Measurements from ENCODE around the gene SNX5. TPM values are rescaled to one million over a fixed set of nuclear protein-coding genes. Genes with fewer than 3 reads are reported as not detected.

The SNX5 gene
- total and polyA plus RNA-seq, 2 of the 13 experiments (the other 11 are each of a cell fraction or from before 2014, with no cell fraction given) = 664 to 1,040 TPM

- TF ChIP-seq, protein P1, sequence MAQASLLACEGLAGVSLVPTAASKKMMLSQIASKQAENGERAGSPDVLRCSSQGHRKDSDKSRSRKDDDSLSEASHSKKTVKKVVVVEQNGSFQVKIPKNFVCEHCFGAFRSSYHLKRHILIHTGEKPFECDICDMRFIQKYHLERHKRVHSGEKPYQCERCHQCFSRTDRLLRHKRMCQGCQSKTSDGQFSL (CRISPR knock-in tag; IDR thresholded peaks at IDR 0.05) = no peak
- peak; percentile 88 for TF ChIP-seq ZBTB26 (CRISPR knock-in tag; IDR thresholded peaks at IDR 0.05; ENCODE audit: borderline replicate concordance)
- TF ChIP-seq POLR2G (IDR thresholded peaks at IDR 0.05; ENCODE audit: low read depth, low read length) = peak; percentile 27; the same call in 1 of the 2 replicates
- no peak for TF ChIP-seq NFE2L1 (CRISPR knock-in tag; IDR thresholded peaks at IDR 0.05; ENCODE audit: borderline replicate concordance)
- TF ChIP-seq HMG20A (CRISPR knock-in tag; IDR thresholded peaks at IDR 0.05; ENCODE audit: borderline replicate concordance) = peak; percentile 98
- peak; percentile 69; the same call in 1 of the 2 replicates for TF ChIP-seq ELF1 (CRISPR knock-in tag; IDR thresholded peaks at IDR 0.05)
- no peak for TF ChIP-seq SUZ12 (IDR thresholded peaks at IDR 0.05; ENCODE audit: low read depth, low read length)
- peak; percentile 85 for TF ChIP-seq KAT8 (CRISPR knock-in tag; IDR thresholded peaks at IDR 0.05)
- no peak for TF ChIP-seq DDIT3 (CRISPR knock-in tag; IDR thresholded peaks at IDR 0.05)
- TF ChIP-seq PHF8 (CRISPR knock-in tag; IDR thresholded peaks at IDR 0.05) = no peak
- TF ChIP-seq HDAC6 (IDR thresholded peaks at IDR 0.05; ENCODE audit: low read depth, low read length) = no peak
- TF ChIP-seq BCL6 (CRISPR knock-in tag; IDR thresholded peaks at IDR 0.05) = peak; percentile 99
- peak; percentile 97 for TF ChIP-seq ESRRA (CRISPR knock-in tag; IDR thresholded peaks at IDR 0.05; ENCODE audit: low read depth)
- TF ChIP-seq, protein P2, sequence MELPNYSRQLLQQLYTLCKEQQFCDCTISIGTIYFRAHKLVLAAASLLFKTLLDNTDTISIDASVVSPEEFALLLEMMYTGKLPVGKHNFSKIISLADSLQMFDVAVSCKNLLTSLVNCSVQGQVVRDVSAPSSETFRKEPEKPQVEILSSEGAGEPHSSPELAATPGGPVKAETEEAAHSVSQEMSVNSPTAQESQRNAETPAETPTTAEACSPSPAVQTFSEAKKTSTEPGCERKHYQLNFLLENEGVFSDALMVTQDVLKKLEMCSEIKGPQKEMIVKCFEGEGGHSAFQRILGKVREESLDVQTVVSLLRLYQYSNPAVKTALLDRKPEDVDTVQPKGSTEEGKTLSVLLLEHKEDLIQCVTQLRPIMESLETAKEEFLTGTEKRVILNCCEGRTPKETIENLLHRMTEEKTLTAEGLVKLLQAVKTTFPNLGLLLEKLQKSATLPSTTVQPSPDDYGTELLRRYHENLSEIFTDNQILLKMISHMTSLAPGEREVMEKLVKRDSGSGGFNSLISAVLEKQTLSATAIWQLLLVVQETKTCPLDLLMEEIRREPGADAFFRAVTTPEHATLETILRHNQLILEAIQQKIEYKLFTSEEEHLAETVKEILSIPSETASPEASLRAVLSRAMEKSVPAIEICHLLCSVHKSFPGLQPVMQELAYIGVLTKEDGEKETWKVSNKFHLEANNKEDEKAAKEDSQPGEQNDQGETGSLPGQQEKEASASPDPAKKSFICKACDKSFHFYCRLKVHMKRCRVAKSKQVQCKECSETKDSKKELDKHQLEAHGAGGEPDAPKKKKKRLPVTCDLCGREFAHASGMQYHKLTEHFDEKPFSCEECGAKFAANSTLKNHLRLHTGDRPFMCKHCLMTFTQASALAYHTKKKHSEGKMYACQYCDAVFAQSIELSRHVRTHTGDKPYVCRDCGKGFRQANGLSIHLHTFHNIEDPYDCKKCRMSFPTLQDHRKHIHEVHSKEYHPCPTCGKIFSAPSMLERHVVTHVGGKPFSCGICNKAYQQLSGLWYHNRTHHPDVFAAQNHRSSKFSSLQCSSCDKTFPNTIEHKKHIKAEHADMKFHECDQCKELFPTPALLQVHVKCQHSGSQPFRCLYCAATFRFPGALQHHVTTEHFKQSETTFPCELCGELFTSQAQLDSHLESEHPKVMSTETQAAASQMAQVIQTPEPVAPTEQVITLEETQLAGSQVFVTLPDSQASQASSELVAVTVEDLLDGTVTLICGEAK (IDR thresholded peaks at IDR 0.05) = no peak
- TF ChIP-seq, protein P2 (CRISPR knock-in tag; IDR thresholded peaks at IDR 0.05) = no peak; the same call in 1 of the 2 replicates
- TF ChIP-seq KDM2A (CRISPR knock-in tag; IDR thresholded peaks at IDR 0.05; ENCODE audit: borderline replicate concordance, low read depth) = peak; percentile 62
- TF ChIP-seq ATAD3A (CRISPR knock-in tag; IDR thresholded peaks at IDR 0.05) = no peak
These were observed 71.7 kb downstream of the SNX5 start (continued) for GRCh38 chr20:17896771-17897369.
